Measurements from ENCODE around the gene DCAF10. TPM values are rescaled to one million over a fixed set of nuclear protein-coding genes. Genes with fewer than 3 reads are reported as not detected.
"Not testable (repeated sequence)": the region's sequence is repeated elsewhere in the genome, so short reads cannot be mapped to it uniquely, and the experiment has no call there.

Gene DCAF10
- total RNA-seq, 1 donor from 2014 or later: 20.7 TPM

GRCh38 chr9:37906312-37907239 is 106.0 kb downstream of the DCAF10 start:
- no peak for DNase-seq (ENCODE audit: low read depth)

GRCh38 chr9:37908283-37908682 is 107.7 kb downstream of the DCAF10 start:
- no peak for DNase-seq (ENCODE audit: low read depth)
- H3K27me3 ChIP-seq (ENCODE audit: control insufficient read depth, insufficient read depth, low read length): no peaks in the 10 kb centered on the region
- no peaks in the 10 kb centered on the region for H3K36me3 ChIP-seq (ENCODE audit: control insufficient read depth, insufficient read depth, low read length)
- H3K4me3 ChIP-seq (ENCODE audit: low read depth, low read length): no peak overlapping the region
- no peak for TF ChIP-seq CTCF (IDR thresholded peaks at IDR 0.05; ENCODE audit: insufficient read depth, low read length, poor library complexity, severe bottlenecking)

More at GRCh38 chr9:37906312-37907239, 106.0 kb downstream of the DCAF10 start:
- TF ChIP-seq CTCF (IDR thresholded peaks at IDR 0.05; ENCODE audit: insufficient read depth, low read length, poor library complexity, severe bottlenecking): no peak
- H3K4me3 ChIP-seq (ENCODE audit: low read depth, low read length): no peak overlapping the region
- H3K27me3 ChIP-seq (ENCODE audit: control insufficient read depth, insufficient read depth, low read length): no peaks in the 10 kb centered on the region
- no peaks in the 10 kb centered on the region for H3K36me3 ChIP-seq (ENCODE audit: control insufficient read depth, insufficient read depth, low read length)

GRCh38 chr9:37908698-37909186 is 108.1 kb downstream of the DCAF10 start:
- DNase-seq (ENCODE audit: low read depth): no peak
- no peak for TF ChIP-seq CTCF (IDR thresholded peaks at IDR 0.05; ENCODE audit: insufficient read depth, low read length, poor library complexity, severe bottlenecking)
- Histone ChIP-seq H3K4me3 (ENCODE audit: low read depth, low read length) (no peak overlapping the region), H3K36me3 (ENCODE audit: control insufficient read depth, insufficient read depth, low read length) (no peaks in the 10 kb centered on the region), H3K27me3 (ENCODE audit: control insufficient read depth, insufficient read depth, low read length) (no peaks in the 10 kb centered on the region)

GRCh38 chr9:37909326-37909725 is 108.7 kb downstream of the DCAF10 start:
- Histone ChIP-seq H3K36me3 (ENCODE audit: control insufficient read depth, insufficient read depth, low read length) (no peaks in the 10 kb centered on the region), H3K4me3 (ENCODE audit: low read depth, low read length) (no peak overlapping the region), H3K27me3 (ENCODE audit: control insufficient read depth, insufficient read depth, low read length) (no peaks in the 10 kb centered on the region)
- DNase-seq (ENCODE audit: low read depth): no peak
- TF ChIP-seq CTCF (IDR thresholded peaks at IDR 0.05; ENCODE audit: insufficient read depth, low read length, poor library complexity, severe bottlenecking): no peak

- not testable (repeated sequence) for H3K36me3 ChIP-seq (ENCODE audit: control insufficient read depth, insufficient read depth, low read length); DNase-seq (ENCODE audit: low read depth); H3K27me3 ChIP-seq (ENCODE audit: control insufficient read depth, insufficient read depth, low read length); H3K4me3 ChIP-seq (ENCODE audit: low read depth, low read length)
These were observed 109.2 kb downstream of the DCAF10 start for GRCh38 chr9:37909836-37910235.

GRCh38 chr9:37910271-37910670 is 109.7 kb downstream of the DCAF10 start:
- no peak for TF ChIP-seq CTCF (IDR thresholded peaks at IDR 0.05; ENCODE audit: insufficient read depth, low read length, poor library complexity, severe bottlenecking)
- no peaks in the 10 kb centered on the region for H3K36me3 ChIP-seq (ENCODE audit: control insufficient read depth, insufficient read depth, low read length)
- no peak overlapping the region for H3K4me3 ChIP-seq (ENCODE audit: low read depth, low read length)
- H3K27me3 ChIP-seq (ENCODE audit: control insufficient read depth, insufficient read depth, low read length): no peaks in the 10 kb centered on the region
- no peak for DNase-seq (ENCODE audit: low read depth)
